Measurements from ENCODE around the gene SCAMP5.
A peak's percentile ranks its signal among the peaks of the same experiment; 100 is the strongest.

SCAMP5 gene

DNA sequence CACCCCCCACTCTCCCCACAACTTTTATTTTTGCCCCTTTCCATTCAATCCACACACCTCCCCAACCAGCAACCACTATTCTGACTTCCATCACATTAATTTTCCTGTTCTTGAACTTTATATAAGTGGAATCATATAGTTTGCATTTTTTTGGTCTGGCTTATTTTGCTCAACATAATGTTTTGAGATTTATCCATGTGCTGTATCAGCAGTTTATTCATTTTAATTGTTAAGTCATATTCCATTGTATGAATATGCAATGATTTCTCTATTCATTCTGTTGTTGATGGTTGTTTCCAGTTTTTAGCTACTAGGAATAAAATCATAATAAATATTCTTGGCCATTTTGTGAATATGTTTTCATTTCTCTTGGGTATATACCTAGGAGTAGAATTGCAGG lies 5.8 kb upstream of the SCAMP5 start:
- TF ChIP-seq, protein P1, sequence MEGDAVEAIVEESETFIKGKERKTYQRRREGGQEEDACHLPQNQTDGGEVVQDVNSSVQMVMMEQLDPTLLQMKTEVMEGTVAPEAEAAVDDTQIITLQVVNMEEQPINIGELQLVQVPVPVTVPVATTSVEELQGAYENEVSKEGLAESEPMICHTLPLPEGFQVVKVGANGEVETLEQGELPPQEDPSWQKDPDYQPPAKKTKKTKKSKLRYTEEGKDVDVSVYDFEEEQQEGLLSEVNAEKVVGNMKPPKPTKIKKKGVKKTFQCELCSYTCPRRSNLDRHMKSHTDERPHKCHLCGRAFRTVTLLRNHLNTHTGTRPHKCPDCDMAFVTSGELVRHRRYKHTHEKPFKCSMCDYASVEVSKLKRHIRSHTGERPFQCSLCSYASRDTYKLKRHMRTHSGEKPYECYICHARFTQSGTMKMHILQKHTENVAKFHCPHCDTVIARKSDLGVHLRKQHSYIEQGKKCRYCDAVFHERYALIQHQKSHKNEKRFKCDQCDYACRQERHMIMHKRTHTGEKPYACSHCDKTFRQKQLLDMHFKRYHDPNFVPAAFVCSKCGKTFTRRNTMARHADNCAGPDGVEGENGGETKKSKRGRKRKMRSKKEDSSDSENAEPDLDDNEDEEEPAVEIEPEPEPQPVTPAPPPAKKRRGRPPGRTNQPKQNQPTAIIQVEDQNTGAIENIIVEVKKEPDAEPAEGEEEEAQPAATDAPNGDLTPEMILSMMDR (IDR thresholded peaks at IDR 0.05; ENCODE audit: insufficient read depth, low read depth, low read length, missing control alignments) = no peak
- no peak overlapping the region for H3K4me3 ChIP-seq (ENCODE audit: low read depth, low read length)
- no peak for DNase-seq (ENCODE audit: low read depth)

DNA sequence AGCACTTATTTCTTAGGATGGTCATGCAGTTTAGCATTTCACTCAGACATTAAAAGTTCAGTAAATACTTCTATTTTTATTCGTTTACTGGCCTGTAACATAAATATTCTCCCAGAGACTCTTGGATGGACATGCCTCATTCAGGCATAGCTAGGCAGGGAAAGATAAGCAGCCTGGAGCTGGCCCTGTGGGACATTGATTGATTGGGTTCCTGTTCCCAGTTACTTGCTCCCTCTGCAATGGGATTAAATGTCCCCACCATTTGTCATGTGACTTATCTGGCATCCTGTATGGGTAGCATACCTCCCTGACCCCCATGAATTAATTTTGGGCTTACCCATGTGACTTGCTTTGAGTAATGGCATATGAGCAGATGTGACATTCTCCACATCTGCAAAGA lies 2.7 kb upstream of the SCAMP5 start:
- TF ChIP-seq, protein P1 (IDR thresholded peaks at IDR 0.05; ENCODE audit: insufficient read depth, low read depth, low read length, missing control alignments) = no peak
- H3K4me3 ChIP-seq (ENCODE audit: low read depth, low read length) = no peak overlapping the region

DNA sequence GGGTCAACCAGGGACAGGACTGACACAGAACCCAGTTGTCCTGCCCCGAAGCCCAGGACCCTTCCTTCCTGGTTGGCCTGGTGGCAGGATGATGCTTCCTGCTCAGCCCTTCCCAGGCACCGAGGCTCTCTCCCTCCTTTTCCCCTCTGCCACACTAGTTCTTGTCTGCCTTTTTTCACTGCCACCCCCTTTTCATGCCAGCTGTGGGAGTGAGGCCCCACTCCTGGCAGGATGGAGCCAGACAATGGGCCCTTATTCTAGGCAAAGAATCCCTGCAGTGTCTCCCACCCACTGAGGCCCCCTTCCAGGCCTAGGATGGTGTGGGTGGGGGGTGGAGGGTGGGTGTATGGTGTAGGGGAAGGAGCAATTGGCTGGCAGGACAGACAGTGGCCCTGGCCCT lies 1.1 kb upstream of the SCAMP5 start:
- TF ChIP-seq, protein P1 (IDR thresholded peaks at IDR 0.05; ENCODE audit: insufficient read depth, low read depth, low read length, missing control alignments) = no peak
- no peak for DNase-seq (ENCODE audit: low read depth)
- no peak overlapping the region for H3K4me3 ChIP-seq (ENCODE audit: low read depth, low read length)

More for the DNA sequence above, 2.7 kb upstream of the SCAMP5 start:
- DNase-seq (ENCODE audit: low read depth) = no peak

DNA sequence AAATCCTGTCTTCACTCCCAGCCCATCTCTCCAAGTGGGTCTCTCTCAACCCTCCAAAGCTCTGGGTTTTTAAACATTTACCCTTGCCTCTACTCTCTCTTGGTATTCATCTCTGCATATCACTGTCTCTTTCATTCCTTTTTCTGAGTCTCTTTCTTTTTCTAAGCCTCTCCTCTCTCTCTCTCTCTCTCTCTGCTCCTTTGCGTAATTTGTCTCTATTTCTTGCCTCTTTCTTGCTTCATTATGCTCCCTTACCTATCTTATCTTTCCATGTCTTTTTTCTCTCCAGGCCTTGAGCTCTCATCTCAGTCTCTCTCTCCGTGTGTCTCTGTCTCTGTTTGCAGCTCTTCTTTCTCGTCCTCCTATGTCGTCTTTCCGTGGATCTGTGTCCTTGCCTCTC lies 678 bp upstream of the SCAMP5 start:
- TF ChIP-seq, protein P1 (IDR thresholded peaks at IDR 0.05; ENCODE audit: insufficient read depth, low read depth, low read length, missing control alignments) = no peak
- DNase-seq (ENCODE audit: low read depth) = no peak
- no peak overlapping the region for H3K4me3 ChIP-seq (ENCODE audit: low read depth, low read length)

DNA sequence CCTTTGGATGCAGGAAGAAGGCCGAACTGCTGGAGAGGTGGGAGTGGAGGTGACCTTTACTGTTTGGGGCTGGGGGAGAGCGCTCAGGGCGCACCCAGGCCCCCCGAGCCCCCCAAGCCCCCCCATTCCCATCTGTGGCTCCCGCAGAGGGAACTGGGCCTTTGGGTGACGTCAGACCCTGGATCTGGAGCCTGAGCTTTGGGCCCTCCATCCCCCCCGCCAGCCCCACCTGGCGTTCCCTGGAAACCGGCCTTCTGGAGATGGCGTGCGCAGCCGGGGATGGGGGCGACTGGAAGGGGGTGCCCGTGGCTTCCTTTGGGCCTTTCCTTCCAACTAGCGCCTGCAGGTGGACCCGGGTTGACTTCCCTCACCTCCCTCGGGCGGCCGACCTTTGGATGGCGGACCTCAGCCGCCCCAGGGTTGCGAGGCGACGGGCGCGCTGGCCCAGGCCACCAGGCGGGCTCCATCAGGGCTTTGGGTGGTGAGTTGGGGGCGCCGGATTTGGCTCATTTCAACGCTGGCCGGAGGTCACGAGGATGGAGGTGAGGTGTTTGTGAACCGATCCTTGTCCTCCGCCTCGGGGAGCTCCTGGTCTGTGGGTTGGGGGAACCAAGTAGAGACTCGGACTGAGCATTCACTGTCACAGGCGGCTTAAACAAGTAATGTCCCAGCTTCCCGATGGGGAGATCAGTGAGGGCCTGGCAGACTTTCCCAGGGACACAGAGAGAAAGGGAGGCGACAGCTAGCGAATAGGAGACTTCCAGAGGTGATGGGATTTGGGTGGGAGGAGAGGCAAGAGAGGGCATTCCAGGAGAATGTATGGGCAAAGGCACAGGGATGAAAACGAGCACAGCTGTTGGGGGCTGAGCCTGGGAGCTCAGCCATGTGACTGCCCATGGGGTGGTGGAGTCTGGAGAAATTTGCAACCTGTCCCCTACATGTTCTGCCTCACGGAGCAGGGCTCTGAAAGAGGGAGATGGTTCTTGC lies 709 bp downstream of the SCAMP5 start:
- no peak for DNase-seq (ENCODE audit: low read depth)
- TF ChIP-seq, protein P1 (IDR thresholded peaks at IDR 0.05; ENCODE audit: insufficient read depth, low read depth, low read length, missing control alignments) = no peak
- H3K4me3 ChIP-seq (ENCODE audit: low read depth, low read length) = peak overlapping the region; percentile 70

DNA sequence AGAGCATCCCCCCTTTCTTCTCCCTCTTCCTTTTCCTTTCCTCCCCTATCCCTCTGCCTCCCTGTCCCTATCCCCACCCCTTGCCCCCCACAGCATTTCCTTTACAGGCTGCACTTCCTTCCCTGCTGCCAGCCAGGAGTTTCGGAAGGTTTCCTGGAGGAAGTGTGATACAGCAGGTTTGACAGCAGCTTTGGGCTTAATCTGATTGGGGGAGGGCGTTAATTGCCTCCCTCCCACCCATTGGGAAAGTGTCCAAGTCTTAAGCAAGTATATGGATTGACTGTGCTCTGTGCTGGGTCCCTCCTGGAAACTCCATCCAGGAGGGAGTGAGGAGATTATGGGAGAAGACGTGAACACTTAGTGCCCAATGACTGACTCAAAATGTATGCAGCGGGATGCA lies 1.8 kb downstream of the SCAMP5 start:
- TF ChIP-seq, protein P1 (IDR thresholded peaks at IDR 0.05; ENCODE audit: insufficient read depth, low read depth, low read length, missing control alignments) = no peak
- H3K4me3 ChIP-seq (ENCODE audit: low read depth, low read length) = no peak overlapping the region
- no peak for DNase-seq (ENCODE audit: low read depth)

Data from GM12865 (cell line).